NCI-H510A (cell line): Measurements from ENCODE around the gene CD300A.

Source experiments
- DNase-seq: peaks from one replicate; lab custom pipeline; 2025; lab: John Stamatoyannopoulos, UW

Gene CD300A

DNA sequence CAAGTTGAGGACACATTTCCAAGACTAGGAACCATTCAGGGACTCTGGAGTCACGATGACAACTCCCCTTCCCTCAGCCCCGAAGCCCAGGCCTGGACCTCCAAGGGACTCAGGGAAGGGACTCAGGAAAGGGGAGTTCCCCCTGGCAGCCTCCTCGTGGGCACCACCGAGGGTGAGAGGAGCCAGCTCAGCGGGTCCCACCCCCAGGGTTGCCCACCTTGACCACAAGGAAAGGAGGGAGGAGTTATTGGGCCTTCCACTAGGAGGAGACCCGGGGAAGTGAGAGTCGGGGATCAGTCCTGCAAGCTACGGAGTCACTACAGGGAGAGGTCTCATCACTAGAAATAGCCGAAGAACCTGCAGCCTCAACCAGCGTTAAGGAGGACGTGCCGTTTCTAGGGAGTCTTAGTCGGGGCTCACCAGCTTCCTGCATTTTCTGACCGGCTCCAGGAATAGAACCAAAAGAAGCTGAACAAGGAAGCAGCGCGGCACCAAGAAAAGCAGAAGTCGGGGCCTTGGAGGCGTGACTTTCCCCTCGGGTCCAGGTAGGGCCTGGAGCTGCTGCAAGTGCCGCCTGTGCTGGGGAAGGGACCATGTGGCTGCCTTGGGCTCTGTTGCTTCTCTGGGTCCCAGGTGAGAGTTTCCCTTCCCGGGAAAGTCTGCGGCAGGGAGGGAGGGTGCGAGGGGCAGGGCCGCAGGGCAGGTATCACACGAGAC is at the start of gene CD300A:
TSS of gene CD300A (plus strand) at position 524 of the 717 bp plus-strand sequence. CDS start at position 594, 70 bp downstream.
- no peak for DNase-seq

DNA sequence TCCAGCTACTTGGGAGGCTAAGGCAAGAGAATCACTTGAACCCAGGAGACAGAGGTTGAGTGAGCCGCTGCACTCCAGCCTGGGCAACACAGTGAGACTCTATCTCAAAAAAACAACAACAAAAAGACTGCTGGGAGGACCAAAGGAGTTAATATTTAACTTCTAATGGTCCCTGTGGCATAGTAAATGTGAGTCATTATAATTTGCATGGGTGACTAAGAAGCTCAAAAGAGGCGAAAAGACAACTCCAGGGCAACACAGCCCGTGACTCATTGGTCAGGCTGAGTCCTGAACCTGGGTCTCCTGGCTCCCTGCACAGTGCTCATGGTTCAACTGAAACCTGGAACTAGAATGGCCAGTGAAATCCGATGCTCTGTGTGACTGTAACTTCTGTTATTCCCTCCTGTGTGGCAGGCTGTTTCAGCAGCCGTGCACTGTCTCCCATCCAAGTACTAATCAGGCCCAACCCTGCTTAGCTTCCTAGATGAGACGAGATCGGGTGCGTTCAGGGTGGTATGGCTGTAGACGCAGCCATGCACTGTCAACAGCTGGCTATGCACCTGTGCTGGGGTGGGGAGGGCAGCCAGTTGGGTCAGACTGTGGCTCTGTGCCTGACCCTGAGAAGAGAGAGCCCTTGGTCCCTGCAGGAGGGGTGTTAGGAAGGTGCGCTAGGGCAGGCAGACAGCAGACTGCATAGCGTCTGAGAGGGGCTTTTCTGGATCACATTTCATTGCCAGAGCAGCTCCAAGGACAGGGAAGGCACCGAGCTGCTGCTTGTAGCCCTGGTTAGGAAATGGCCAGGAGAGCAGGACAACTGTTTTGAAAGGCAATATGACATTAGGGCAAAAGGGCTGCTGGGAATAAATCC is 49.0 kb upstream of the CD300A start:
- no peak for DNase-seq

DNA sequence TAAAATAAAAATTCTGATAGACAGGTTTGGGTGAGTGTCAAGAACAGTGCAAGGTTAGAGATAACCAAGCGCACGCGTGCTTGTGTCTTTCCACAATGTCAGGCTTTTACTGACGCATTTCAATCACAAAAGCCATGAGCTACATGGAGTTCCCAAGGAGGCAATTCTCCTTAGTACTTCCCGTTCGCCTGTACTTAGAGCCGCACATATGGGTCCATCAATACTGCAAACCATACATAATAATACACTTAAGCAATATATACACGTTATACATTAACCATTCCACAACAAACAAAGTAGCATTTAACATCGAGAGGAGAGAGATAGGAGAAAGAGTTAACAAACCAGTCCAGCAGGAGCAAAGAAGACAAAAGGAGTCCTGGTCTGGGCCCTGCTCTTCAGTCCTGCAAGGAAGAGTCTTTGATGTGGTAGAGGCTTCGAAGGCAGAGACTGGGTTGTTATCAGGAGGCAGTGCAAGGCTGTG is 46.5 kb upstream of the CD300A start:
- DNase-seq = no peak

DNA sequence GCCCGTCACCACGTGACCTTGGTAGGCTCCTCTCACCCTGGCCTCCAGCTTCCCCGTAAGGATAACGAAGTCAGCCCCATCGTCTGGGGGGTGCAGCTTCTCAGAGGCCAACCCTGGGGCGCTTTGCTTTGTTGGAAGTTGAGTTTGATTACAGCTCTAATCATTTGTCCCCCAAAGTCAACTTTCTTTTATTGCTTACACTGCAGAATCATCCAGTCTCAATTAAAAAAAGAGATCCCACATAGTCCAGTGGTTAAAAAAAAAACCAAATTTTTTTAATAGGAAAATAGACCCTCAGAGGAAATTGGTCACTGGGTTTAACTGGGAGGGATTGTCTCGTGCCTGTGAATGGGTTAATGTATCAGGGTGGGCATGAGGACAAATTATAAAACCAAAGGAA is 42.3 kb upstream of the CD300A start:
- DNase-seq = no peak

DNA sequence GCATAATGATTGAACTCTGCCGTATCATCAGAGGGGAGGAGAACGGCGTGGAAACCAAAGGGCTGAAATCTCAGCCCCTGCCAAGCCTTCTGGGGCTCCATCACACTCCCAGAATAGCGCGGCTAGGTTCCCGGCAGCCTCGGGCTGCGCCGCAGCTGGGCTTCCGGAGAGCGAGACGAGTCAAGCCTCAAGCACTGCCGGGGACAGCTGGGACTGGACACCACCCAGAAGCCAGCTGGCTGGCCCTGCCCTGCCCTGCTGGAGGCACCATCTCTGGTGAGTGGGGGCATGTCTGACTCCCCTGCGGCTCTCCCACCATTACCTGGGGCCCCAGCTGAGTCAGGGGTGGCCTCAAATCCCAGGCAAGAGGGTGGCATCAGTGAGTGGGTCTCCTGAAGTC is 41.8 kb upstream of the CD300A start:
- DNase-seq = no peak

DNA sequence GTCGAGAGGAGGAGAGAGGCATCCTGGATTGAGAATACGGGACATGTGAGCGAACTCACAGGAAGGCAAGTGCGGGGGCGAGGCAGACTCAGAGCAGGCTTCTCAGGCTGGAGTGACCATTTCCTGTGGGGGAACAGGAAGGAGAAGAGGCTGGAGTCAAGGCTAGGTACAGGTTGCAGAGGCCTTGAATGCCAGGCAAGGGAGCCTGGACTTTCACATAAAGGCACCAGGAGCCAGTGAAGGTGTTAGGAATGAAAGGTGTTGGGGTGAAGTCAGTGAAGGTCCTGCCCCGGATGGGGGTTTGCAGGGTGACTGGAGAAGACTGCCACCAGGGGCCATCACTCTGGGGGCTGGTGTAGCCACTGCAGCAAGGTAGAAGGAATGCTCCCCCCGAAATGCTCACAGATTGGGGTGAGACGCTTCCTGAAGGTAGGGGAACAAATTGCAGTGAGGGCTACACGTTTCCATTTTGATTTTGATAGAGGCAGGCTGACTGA is 39.8 kb upstream of the CD300A start:
- DNase-seq = no peak

DNA sequence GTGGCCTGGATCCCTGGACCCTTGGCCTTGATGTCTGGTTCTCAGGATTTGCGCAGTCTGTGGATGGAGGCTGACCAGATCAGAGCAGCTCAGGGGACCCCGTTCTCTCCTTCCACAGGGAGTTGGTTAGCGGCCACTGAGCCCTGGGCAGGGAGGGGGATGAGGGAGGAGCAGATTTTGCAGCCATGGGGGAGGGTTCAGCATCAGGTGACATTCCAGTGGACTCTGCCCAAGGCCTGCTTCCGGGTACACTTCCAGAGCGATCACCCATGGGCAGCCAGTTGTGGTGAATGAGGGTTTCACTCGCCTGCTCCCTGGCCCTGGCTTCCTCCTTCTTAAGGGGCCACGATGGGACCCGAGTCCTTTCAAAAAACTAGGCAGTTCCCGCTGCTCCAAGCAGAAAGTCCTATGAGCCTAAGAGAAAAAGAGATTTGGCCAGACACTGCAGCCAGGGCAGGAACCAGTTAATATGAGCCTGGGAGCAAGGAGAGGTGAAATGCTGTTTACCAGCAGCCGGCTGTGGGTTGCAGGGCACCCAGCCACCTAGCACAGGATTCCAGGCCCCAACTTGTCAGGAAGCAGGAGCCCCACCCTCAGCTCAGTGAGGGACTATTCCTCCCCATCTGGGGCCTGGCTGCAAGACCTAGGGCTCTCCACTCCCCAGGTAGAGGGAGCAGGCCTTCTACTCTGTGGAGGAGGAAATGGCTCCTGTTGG is 39.2 kb upstream of the CD300A start:
- DNase-seq = no peak

DNA sequence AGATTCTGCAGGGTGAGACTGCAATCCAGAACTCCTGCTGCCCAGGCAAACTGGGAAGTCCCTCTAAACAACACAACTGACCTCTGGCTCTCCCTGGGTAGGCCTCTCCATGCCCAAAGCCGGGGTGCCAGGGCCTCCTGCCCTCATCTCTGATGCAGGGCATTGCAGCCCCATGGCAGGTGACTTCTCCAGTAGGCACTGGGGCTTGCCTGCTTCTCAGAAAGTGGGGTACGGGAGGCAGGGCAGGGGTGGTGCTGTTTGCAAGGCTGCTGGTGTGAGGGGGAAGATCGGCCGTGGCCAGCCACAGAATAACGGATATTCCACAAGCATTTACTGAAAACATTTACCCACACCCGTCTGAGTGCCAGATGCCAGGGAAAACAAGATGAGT is 38.7 kb upstream of the CD300A start:
- DNase-seq = no peak

DNA sequence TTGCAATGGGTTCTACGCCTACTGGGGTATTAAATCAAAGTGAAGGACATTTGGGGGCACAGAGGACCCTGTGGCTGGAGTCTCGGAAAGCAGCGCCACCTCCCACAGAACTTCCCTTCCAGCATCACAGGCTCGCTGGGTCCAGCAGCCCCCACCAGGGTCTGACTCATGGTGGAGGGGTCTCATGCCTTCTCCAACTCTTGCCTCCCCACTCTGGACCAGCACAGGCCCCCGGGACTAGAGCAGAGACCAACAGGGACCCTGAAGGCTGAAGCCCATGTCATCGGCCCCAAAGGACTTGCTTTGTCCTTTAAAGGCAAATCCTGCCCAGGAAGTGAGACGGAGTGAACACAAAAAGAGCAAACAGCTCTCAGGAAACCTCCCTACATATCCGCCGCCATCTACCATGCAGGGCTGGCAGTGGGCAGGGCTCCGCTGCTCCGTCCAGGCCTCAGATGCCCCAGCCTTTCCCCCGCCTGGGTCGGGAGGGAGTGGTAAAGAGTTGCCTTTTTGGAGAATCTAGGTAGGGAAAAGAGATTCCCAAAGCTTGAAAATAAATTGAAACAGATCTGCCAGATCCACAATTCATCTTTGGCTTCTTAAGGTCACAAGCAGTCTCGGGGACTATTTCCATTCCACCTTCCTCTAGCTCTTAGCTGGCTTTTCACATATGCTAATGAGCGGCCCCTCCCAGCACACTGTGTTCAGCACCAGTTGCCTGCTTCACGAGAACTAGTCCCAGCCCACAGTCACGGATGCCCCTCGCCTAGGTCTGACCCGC is 36.6 kb upstream of the CD300A start:
- DNase-seq = peak; percentile 51

DNA sequence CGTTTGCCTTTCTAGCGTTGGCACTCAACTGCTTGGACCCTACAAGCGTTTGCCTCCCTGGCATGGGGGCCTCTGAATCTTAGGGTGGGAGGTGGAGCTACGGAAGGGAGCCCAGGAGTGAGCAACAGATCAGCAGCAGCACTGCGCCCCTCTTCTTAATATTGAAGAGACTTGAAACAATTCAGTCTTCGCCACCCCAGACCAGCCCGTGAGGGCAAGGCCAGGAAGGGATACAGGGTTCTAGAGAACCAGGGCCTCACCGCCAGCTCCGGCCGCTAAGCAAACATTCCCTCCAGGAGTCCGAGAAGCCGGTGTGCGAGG is 36.1 kb upstream of the CD300A start:
- DNase-seq = no peak

DNA sequence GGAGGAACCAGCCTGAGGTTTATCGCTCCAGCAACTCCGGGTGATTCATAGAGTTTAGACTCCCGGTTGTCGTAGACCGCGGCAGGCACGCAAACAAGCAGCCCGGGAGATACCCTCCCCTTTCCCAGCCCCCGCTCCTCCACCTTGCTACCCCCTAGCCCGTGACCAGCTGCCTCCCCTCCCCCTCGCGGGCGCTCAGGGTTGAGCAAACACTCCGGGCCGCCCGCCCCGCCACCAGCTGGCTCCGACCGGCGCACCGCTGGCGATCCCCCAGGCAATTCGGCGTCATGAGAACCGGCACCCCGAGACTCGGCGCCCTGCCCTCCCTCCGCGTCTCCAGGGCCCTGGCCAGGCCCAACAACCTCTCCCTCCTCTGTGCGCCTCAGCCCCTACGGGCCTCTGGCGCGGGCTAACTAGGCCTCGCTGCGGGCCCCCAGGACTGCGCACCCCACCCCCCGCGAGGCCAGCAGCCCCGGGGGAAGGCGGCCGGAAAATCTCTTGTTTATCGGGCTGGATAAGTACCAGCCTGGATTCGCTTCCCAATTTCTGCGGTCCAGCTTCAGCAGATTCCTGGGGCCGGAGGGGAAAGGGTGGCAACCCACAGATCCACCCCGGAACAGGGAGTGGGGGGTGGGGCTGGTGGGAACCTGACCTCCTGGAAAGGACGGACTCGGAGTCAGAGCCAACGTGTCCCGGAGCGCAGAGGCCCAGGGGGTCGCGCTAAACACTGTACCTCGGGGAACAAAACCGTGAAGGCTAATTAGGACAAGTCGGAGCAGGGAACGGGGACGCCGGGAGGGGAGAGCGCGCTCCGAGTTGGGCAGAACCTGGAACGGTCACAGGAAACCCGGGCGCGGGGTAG is 35.5 kb upstream of the CD300A start:
- DNase-seq = peak; percentile 95

DNA sequence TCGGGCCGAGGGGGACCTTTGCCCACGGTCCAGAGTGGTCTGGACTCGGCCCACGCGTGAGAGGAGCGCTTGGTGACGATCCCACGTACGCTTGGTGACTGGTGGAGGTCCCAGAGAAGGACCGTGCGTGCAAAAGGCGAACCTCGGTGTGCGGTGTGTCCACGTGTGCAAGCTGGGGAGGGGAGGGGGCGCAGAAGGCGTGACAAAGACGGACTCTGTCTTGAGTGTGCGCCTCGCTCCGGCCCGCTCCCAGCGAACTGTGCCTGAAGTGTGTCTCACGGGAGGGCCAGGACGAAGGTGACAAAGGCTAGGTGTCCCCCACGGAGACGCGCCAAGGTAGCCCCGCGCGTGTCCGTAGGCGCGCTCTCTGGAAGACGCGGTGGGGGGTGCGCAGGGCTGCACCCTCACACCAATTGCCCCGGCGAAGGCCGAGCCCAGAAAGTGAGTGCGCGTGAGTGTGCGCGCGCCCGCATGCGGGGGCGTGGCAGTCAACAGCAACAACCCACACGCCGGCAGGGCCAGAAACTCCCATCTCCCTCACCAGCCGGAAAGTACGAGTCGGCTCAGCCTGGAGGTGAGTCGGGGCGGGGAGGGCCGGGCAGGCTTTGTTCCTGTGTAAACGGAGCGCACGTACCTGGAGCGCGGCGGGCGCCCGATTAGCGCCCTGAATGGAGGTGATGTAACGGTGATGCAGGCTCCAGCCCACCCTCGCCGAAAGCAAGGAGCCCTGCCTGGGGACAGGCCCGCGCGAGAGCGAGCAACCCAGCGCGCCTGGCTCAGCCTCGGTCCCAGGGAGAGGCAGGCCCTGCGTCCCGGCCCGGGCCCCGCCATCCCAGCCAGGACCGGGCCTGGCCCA is 34.6 kb upstream of the CD300A start, which contains the start of gene GPRC5C:
TSS of gene GPRC5C (plus strand) at position 521 of the 856 bp plus-strand sequence. CDS start 7,689 bp downstream, outside the sequence.
- peak; percentile 86 for DNase-seq

DNA sequence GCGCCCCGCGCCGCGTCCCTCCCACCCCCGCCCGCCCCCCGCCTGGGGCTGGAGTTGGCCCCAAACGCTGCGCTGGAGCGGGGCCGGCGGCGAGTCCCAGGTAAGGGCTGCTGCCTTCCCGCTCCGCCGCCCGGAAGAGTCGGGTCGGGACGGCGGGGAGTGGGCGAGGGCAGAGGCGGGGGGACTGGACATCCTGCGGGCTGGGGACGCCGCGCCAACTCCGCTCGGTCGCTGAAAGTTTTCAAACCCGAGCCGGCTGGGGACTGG is 34.1 kb upstream of the CD300A start:
- no peak for DNase-seq

DNA sequence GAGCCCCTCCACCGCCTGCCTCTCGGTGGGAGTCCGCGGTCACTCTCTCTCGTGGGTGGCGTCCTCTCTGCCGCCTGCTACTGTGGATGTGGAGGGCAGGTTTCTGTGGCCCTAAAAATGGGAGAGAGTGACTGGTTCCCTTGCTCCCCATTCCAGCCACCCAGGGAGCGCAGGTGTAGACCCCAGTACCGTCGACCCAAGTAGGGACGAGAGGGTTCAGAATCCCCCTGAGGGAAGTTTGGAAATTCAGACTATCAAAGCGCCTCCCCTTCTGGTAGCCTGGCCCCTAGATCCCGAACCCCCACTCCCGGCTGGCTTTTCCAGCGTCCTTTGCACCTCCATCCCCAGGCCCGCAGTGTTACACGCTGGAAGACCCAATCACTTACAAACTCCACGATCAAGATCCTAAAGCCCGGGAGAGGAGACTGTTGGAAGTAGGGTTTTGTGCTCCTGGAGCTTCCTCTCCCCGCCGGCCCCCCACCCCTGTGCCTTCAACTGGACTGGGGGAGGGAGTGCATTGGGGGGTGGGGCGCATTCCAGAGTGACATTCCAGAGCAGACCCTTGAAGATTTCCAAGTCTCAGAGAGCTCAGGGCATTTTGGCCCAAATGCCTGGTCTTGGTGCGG is 33.6 kb upstream of the CD300A start:
- DNase-seq = no peak

DNA sequence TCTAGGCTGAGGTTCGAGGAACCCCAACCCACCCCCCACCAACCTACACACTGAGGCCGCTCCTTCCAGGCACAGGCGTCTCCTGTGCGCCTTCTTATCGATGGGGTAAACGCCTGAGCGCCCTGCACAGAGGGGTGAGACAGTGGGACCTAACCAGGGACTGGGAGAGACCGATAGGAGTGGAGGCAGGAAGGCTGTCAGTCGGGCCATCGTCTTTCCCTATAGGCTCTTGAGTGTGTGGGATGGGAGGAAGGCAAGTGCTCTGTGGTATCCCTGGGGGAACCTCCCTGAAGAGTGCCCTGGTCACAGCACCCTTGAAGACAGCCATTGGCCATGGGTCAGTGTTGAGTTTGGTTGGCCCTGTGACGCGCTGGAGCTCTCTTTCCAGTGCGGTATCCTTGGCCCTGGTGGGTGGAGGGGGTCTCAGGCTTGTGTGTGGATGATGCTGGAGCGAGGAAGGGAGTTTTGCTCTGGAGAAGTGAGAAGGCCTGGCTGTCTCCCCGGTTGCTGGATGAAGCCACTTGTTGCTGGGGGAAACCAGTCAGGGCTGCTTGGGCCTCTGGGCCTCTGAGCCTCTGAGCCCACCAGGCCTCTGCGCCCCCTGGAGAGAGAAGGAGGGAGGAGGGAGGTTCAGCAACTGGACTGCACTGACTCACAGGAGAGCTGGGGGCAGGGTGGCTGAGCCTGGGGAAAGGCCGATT is 32.9 kb upstream of the CD300A start:
- DNase-seq = no peak

DNA sequence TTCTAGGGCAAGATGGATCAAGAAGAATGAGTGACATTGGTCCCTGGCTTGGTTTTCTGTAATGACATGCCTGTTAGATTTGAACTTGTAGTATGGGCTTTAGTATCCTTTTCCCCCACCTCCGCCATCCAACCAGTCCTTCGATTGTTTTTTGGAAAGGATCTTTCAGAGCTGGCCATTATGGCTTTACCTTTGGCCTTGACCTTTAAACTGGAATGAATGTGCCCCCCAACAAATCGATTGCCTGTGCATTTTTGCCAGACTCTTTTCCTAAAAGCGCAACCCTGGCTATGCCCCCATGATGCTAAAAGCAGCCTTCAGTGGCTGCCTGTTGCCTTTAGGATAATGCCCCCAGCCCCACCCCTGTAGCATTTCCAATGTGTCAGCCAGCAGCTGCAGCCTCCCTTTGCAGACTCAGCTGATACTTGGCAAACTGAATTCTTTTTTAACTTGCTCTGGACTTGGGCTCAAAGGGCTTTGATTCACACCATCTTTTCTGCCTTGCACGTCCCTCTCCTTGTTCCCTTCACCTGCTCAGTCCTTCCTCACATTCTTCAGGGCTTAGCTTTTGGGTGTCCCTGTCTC is 30.6 kb upstream of the CD300A start:
- no peak for DNase-seq

DNA sequence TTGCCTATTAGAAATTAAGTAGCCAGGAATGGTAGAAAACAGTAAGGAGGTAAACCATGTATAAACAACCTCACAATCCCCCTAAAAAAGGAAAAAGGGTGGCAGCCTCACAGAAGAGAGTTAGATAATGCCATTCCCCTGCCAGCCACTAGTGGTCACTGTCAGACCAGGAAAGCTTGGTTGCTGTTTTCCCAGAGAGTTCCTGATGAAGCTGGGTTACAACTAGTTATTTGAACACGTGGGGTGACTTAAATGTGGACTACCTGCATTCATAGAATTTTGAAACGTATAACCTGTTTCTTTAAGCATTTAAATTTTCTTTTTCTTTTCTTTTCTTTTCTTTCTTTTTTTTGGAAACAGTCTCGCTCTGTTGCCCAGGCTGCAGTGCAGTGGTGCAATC is 28.7 kb upstream of the CD300A start:
- DNase-seq = no peak
